Stimulated activated CD4-positive, alpha-beta T cell treated with anti-CD3 and anti-CD28 coated beads, Interleukin-2, amount 100 ng/mL, for 48 hours (primary cell): Measurements from ENCODE around the gene NMD3.

Experiments
- DNase-seq, 2 donors: peaks; one replicate each; pipeline ENCODE4 v3.0.0-alpha.2; 2020

Gene NMD3

GRCh38 chr3:161289174-161289573 is 68.1 kb downstream of the NMD3 start:
- DNase-seq = no peak

- DNase-seq = no peak
Observed at GRCh38 chr3:161291191-161291901, 70.2 kb downstream of the NMD3 start.

- DNase-seq = no peak
Observed at GRCh38 chr3:161293381-161293780, 72.3 kb downstream of the NMD3 start.

- DNase-seq = no peak
Observed at GRCh38 chr3:161295325-161295724, 74.2 kb downstream of the NMD3 start.

GRCh38 chr3:161296814-161297213 is 75.7 kb downstream of the NMD3 start:
- no peak for DNase-seq
